T-helper 22 cell (primary cell): ENCODE results near the gene MUC21.
"Not testable (repeated sequence)": the region's sequence is repeated elsewhere in the genome, so short reads cannot be mapped to it uniquely, and the experiment has no call there.

ENCODE experiments used
- DNase-seq: peaks from one replicate; pipeline ENCODE4 v3.0.0-alpha.2; 2020; ENCODE audit warnings: low read depth

The MUC21 gene

DNA sequence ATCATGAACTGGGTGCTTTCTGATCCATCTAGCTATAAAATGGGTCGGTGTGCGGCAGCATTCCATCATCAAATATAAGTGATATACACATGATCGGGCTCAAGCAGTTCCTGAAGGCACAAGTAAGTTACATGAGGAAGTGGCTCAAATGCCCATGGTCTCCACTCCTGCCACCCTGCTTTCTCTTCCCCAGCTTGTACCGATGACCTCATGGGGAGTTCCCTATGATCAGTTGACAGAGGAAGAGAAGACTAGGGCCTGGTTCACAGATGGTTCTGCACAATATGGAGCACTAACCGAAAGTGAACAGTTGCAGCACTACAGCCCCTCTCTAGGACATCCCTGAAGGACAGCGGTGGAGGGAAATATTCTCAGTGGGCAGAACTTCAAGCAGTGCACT, 14.3 kb upstream of the MUC21 start:
- DNase-seq: not testable (repeated sequence)

DNA sequence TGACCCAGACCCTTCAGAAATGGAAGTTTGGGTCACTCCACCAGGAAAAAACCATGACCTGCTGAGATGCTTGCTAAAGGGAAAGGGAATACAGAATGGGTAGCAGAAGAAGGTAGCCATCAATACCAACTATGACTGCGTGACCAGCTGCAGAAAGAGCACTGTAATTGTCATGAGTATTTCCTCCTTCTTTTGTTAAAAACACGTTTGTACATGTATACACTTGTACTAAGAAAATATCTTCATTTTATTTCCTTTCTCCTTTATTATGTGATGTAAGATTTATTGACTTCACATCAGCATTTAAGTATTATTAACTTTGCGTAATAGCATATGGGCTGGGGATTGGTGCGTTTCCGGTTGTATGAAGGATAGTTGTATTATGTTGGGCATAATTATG, 12.6 kb upstream of the MUC21 start:
- no peak for DNase-seq

DNA sequence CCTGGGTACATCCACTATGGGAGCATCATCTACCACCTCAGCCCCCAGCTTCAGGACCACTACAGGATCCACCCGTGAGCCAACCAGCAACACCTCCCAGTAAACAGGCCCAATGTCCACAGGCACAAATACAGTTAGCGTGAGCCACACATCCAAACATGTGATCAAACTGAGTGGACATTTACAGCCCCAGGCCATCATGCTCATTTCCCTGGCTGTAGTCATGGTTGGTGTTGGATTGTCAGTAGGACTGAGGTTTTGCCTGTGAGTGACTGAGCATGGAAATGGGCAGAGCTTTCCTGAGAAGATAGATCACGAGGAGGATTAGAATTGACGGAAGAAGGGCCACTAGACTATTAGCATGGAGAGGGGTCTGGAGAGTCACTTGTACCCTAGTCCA, 10.7 kb upstream of the MUC21 start:
- no peak for DNase-seq

DNA sequence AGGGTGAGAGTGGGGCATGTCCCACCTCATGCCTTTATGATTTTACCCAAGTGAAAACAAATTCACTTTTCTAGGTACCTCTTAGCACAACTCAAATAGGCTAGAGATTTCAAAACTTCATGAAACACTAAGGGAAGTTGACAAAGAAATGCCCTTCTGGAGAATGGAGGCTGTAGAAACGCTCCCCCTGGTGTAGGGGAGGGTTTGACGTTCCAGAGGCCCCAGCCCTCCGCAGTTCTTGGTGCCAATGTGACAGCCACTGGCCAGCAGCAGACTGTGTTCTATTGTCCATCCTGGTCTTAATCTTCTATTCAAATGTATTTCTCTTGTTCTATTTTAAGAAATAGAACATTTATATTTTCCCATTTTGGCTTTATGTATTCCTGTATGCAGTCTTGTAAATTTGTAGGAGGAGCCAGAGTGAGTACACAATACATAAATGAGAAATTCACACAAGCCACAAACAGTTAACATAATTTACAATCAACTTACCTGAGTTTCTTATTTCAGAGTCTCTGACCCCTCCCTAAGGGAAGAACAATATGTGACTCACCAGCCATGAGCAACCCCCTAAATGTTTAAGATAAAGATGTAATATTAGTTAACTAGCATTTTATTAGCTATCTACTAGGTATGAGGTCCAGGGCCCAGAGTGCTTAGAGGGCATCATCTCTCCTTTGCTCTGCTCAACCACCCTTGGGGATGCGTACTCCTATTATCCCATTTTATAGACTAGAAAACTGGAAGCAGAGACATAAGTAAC, 8.8 kb upstream of the MUC21 start:
- no peak for DNase-seq

DNA sequence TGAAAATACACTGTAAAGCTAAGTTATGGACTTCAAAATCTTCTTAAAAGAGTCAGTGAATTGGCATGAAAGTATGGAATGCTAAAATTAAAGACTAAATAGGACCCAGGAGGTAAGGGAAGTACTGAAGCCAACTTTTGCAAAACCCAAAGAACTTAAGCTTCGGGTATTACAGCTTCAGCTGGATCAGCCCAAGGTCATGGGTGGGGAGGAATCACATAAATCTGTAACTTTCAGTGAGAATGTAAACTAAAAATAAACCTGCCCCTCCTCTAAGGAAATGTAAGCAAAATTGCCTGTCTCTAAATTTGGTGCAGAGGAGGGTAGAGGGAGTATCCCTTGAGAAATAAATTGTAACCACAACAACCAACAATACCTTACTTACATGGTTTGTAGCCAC, 4.4 kb upstream of the MUC21 start:
- no peak for DNase-seq

DNA sequence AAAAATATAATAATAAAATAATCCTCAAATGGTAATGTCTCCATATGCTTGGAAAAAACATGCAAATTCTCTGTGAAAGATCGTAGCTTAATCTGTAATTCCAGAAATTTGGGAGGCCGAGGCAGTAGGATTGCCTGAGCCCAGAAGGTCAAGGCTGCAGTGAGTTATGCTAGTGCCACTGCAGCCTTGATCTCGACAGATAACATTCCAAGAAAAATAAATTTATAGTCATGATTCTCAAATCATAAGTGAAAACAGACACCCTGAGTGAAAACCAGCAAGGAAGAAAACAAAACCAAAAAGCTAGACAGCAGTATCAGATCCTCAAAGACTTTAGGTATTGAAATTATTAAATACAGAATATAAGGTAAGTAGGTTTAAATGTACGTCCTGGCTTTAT, 3.8 kb upstream of the MUC21 start:
- DNase-seq: no peak

DNA sequence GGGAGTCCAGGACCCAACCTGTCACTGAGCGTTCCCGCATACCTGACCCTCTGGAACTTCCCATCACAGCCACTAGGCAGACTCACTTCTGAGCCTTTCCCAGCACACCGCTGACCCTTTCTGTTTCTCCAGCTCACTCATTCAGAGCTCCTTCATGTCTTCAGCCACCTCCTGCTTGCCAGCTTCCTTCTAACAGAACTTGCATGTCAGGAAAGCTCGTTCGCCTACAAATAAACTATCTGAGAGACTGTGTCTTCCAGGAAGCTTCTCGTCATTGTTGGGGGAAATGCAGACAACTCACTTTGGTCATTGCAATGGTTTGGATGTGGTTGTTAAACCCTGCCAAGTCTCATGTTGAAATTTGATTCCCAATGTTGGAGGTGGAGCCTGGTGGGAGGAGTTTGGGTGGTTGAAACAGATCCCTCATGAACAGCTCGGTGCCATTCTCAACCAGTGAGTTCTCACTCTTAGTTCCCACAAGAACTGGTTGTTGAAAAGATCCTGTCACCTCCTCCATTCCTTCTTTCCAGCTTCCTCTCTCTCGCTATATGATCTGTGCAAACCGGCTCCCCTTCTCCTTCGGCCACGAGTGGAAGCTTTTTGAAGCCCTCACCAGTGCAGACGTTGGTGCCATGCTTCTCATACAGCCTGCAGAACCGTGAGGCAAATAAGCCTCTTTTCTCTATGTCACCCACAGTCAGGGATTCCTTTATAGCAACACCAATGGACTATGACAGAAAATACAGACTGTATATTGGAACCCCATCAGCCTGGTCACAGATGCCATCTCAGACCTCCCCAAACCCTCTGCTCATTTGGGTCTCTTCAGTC, 1.4 kb upstream of the MUC21 start:
- no peak for DNase-seq

DNA sequence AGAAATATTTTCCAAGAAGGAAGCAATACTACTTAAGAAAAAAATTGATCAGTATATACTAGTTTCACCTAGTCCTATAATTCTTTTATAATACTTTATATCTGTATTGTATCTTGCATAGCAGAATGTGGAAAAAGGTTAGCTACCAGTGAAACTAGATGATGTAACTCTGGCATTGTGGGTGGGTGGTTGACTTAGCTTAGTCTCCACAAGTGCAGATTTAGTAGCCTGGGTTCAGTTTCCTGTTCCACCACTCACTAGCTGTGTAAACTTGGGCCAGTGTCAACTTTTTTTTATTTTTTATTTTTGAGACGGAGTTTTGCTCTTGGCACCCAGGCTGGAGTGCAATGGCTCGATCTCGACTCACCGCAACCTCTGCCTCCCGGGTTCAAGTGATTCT, 2.0 kb downstream of the MUC21 start:
- DNase-seq: no peak

DNA sequence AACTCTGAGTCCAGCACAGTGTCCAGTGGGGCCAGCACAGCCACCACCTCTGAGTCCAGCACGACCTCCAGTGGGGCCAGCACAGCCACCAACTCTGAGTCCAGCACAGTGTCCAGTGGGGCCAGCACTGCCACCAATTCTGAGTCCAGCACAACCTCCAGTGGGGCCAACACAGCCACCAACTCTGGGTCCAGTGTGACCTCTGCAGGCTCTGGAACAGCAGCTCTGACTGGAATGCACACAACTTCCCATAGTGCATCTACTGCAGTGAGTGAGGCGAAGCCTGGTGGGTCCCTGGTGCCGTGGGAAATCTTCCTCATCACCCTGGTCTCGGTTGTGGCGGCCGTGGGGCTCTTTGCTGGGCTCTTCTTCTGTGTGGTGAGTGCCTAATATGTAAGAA, 3.8 kb downstream of the MUC21 start:
- DNase-seq: no peak

DNA sequence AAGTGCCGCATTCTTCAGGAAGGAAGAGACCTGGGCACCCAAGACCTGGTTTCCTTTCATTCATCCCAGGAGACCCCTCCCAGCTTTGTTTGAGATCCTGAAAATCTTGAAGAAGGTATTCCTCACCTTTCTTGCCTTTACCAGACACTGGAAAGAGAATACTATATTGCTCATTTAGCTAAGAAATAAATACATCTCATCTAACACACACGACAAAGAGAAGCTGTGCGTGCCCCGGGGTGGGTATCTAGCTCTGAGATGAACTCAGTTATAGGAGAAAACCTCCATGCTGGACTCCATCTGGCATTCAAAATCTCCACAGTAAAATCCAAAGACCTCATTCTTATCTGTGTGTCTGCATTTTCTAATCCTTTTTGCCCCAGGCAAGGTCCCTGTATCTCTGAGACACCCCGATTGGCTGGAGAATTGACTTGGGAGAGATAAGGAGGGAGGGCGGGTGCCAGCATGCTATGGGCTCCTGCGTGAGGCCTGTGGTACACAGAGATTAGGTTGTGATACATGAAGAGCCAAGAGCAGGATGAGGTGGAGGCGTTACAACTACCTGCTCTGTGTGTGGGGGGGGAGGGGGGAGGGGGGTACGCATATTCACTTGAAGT, 4.8 kb downstream of the MUC21 start:
- DNase-seq: no peak

DNA sequence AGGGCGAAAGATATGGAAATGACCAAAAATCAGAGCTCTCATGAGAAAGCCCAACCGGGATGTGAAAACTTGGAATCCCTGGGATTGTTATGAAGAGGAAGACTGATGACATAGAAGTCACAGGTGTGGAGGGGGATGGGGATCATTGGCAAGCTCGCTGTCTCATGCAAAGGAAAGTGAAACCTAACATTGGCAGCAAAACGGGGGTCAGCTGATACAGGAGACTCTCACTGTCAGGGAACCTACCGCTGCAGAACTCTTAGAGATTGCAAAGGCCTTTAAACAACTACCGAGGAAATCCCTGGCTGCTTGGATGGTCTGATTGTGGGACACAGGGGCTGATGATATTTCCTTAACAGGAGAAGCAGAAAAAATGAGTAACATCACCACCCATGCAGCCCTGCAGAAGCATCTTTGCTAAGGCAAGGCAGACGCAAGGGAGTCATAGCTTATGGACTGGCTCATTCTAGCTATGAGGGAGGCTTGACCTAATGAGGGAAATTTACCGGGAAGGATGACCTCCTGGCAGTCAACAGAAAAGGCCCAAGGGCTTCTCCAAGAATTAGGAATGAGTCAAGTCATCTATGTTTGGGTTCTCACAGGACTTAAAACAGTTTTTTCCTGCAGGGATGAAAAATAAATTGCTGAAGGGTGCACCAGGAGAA, 7.0 kb downstream of the MUC21 start:
- no peak for DNase-seq

DNA sequence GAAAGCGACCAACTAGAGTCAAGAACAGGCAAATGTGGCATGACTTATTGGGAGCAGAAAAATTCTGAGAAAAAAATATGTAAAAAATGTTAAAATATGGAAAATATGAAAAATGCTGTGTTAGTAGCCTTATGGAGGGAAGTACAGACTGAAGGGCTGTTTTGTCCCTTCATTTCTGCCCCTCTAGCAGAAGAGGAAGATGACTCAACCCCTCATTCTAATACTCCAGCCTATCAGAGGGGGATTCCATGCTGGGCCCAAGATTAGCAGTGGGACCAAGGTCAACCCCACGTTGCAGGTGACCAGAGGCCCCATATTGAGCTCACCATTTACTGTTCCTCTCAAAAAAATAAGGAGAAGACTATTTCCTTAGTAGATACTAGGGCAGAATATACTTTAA, 8.4 kb downstream of the MUC21 start:
- DNase-seq: no peak

DNA sequence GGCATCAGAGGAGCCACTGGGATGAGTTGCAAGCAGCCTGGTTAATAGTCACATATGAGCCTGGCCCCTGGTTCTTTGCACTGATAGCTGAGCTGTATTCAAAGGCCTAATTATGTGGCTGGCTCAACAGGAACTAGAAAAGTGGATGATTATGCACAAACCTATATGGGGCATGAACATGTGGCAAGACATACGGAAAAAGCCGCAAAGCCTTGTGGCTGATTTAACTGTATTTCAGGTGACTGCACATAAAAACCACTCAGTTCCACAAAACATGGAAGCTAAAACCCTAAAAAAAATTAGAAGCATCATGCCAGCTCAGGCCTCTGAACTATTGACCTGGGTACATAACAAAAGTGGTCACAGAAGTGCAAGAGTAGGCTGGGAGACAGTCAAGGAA, 13.8 kb downstream of the MUC21 start:
- no peak for DNase-seq

DNA sequence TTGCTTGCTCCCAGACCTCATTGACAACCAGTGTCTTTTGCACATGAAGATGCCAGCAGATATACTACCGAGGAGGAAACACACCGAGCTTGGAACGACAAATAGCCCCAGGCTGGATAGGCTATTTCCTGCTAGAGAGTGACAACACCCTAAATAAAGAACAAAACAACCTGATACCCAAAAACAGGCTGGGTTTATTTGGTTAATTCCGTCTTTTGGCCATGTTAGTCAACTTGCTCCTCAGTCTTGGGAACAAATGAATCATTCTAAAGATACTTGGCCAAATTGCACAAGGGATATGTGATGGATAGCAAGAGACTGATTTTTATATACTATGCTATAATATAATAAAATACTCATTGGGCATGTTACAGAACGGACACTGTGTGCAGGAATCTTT, 15.3 kb downstream of the MUC21 start:
- no peak for DNase-seq

DNA sequence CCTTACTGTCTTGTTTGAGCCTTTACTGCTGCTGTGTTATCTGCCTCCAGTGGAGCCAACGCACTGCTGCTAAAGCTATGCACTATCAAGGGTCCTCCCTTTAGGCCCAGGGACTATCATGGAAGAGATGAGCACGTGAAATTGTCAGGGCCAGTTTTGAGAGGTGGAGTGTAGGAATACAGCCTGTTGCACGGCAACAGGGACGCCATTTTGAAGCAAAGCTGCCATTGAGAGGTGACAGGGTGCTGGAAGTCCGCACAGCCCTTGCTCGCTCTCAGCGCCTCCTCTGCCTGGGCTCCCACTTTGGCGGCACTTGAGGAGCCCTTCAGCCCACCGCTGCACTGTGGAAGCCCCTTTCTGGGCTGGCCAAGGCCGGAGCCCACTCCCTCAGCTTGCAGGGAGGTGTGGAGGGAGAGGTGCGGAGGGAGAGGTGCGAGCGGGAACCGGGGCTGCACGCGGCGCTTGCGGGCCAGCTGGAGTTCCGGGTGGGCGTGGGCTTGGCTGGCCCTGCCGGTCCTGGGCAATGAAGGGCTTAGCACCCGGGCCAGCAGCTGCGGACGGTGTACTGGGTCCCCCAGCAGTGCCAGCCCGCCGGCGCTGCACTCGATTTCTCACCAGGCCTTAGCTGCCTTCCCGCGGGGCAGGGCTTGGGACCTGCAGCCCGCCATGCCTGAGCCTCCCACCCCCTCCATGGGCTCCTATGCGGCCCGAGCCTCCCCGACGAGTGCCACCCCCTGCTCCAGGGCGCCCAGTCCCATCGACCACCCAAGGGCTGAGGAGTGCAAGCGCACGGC, 16.7 kb downstream of the MUC21 start:
- not testable (repeated sequence) for DNase-seq

DNA sequence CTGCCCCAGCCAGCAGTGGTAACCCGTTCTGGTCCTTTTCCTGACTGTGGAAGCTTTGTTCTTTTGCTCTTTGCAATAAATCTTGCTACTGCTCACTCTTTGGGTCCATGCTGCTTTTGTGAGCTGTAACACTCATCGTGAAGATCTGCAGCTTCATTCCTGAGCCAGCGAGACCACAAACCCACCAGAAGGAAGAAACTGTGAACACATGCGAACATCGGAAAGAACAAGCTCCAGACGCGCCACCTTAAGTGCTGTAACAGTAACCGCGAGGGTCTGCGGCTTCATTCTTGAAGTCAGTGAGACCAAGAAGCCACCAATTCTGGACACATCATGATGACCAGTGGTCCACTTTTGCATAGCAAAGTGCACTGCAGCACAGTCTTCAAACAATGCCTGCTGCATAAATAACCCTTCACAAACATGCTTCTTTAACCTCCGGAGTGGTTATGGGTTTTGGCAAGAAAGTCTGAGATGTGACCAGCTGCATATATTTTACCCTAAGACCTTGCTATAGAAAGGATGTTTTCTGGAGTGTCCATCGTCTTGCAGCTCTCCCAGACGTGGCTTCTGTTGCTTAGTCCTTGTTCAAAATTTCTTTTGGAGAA, 17.9 kb downstream of the MUC21 start:
- DNase-seq: no peak

DNA sequence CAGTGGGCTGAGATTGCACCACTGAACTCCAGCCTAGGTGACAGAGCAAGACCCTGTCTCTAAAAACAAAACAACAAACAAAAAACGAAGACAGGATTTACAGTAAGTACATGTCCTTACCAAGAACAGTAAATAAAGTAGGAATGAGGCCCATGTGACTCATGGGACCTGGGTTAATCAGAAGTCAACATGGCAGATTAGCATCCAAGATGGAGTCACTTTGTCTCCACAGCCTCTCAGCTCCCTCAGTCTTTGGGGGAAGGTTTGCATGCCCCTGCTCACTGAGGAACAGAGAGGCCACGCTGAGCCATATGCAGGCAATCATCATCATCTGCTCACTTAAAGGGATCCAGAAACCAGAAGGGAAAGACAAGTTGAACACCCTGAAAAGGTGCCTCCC, 19.0 kb downstream of the MUC21 start:
- no peak for DNase-seq

DNA sequence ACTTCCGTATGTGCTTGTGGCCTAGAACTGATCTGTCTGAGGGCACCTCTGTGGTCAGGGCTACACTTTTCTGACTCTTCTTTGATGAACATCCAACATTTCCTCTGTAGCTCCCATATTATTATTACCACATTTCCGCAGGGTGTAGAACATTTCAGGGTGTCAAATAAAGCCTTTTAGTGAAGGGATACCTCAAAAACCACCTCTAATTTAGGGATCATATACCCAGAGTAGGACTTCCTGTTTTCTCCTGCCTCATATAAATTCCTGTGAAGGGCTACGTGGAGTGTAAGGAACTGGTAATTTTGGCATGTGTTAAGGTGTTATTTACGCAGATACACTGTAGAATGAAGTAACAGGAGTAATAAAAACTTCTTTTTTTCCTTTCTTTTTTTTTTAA, 21.3 kb downstream of the MUC21 start:
- no peak for DNase-seq

DNA sequence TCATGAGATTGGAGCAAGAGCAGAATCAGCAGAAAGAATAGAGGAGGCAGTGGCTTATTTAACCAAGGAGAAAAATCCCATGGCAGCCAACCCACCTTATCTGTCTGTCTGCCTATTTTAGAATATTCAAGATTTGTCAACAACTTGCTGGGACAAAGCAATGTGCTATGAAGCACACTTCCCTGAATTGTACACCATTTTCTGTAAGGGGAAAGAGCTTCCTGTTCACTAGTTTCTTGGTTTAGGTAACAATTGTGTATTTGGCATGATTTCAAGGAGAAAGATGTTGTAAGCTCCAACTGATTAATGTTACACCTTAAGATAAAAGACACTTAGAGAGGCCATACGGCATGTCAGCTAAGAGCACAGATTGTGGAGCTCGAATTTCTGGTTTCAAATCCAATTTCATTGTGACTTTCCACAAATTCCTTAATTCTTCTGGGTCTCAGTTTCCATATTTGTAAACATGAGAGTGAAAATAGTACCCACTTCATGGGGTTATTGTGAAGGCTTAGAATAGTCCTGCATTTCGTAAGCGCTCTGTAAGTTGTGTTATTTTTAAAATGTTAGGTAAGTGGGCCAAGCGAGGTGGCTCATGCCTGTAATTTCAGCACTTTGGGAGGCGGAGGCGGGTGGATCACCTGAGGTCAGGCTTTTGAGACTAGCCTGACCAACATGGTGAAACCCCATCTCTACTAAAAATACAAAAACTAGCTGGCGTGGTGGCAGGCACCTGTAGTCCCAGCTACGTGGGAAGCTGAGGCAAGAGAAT, 21.9 kb downstream of the MUC21 start:
- no peak for DNase-seq

DNA sequence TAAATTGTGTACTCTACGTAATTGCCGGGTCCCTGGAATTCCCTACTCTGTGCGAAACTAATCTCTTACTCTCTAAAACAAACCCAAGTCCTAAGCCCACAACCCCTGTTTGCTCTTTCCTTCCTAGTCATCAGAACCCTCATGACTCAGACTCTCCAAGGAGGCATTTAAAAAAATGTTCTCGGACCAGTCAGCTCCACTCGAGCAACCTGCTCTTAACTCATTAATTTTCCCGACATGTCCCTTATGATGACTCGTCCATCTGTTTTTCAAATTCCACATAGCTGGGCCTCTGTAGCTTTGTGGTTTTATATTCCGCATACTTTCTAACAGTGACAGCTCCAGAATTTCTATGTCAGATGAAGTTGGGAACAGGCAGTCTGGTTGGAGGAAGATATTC, 24.2 kb downstream of the MUC21 start:
- no peak for DNase-seq

DNA sequence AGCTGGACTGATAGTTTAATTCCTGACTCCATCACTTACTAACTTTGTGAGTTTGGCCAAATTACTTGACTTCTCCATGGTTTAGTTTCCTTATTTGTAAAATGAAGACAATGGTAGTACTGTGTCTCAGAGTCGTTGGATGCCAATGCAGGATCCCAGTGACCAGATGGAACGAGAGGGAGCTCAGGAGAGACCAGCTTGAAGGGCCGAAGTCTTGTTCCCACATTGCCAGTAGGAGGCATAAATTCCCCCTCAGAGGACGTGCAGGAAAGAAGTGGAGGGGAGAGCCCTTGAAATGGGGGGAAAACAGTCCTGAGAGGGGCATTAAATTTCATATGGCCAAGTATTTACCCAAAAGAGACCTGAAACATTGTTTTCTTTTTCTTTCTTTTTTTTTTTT, 24.6 kb downstream of the MUC21 start:
- no peak for DNase-seq
